ENCODE results near the gene SLC9A8.

SLC9A8 gene

DNA sequence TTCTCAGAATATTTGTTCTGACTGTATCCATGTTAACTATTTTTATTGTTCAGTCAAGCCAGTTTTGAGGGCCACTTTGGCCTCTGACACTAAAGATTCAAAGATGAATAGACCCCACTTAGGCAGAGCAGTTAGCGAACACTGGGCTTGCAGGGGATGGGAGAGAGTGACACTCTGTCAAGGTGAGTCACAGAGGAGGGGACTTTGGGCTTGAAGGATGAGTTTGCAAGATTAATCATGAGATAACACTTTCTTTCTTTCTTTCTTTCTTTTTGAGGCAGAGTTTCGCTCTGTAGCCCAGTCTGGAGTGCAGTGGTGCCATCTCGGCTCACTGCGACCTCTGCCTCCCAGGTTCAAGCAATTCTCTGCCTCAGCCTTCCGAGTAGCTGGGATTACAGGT lies 56.3 kb downstream of the SLC9A8 start:
- no peak overlapping the region for H3K27ac ChIP-seq (ENCODE audit: low read length)
- no peak for ATAC-seq (ENCODE audit: insufficient read depth, low read depth)
- H3K9ac ChIP-seq (ENCODE audit: low read depth, low read length): no peak overlapping the region
- H3K36me3 ChIP-seq (ENCODE audit: insufficient read depth, low read length): peaks cover 42% of the 10 kb centered on the region; the same call in 1 of the 2 replicates
- no peak overlapping the region for H3K4me3 ChIP-seq (ENCODE audit: low read depth in 1 of 2, low read length in 2 of 2)
- DNase-seq: no peak
- no peaks in the 10 kb centered on the region for H3K27me3 ChIP-seq (ENCODE audit: insufficient read depth, low read length, poor library complexity)
- H3K4me1 ChIP-seq (ENCODE audit: insufficient read depth, low read length): no peaks in the 10 kb centered on the region
- H4K20me1 ChIP-seq (ENCODE audit: insufficient read depth, low read length): no peaks in the 10 kb centered on the region
- no peak overlapping the region for H2AFZ ChIP-seq (ENCODE audit: low read depth, low read length)
- no peak for TF ChIP-seq EZH2 (IDR thresholded peaks at IDR 0.05; ENCODE audit: borderline replicate concordance, low read depth, low read length, severe bottlenecking)
- TF ChIP-seq, protein P1, sequence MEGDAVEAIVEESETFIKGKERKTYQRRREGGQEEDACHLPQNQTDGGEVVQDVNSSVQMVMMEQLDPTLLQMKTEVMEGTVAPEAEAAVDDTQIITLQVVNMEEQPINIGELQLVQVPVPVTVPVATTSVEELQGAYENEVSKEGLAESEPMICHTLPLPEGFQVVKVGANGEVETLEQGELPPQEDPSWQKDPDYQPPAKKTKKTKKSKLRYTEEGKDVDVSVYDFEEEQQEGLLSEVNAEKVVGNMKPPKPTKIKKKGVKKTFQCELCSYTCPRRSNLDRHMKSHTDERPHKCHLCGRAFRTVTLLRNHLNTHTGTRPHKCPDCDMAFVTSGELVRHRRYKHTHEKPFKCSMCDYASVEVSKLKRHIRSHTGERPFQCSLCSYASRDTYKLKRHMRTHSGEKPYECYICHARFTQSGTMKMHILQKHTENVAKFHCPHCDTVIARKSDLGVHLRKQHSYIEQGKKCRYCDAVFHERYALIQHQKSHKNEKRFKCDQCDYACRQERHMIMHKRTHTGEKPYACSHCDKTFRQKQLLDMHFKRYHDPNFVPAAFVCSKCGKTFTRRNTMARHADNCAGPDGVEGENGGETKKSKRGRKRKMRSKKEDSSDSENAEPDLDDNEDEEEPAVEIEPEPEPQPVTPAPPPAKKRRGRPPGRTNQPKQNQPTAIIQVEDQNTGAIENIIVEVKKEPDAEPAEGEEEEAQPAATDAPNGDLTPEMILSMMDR (IDR thresholded peaks at IDR 0.05; ENCODE audit: borderline replicate concordance, extremely low read depth, low read length, poor library complexity, severe bottlenecking): no peak
- H3K4me2 ChIP-seq (ENCODE audit: insufficient read depth, low read length): no peak overlapping the region
- no peaks in the 10 kb centered on the region for H3K9me3 ChIP-seq (ENCODE audit: insufficient read depth, low read length, severe bottlenecking)
- no peaks in the 10 kb centered on the region for H3K79me2 ChIP-seq (ENCODE audit: insufficient read depth, low read length)

DNA sequence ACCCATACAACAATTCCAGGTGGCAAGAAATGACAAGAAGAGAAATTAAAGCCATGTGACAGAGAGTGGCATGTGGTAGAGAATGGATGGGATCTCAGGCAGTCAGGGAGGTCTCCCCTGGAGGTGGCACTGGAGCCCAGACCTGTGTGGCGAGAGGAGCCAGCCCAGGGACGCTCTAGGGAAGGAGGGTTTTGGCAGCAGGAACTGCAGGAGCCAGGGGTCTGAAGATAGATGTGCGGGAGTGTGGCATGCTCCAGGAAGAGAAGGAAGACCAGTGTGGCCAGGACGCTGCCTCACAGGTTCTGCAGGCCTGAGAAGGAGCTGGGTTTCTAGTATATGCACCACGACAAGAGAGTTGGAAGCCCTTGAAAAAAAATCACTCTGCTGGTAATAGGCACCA lies 57.6 kb downstream of the SLC9A8 start:
- TF ChIP-seq, protein P1 (IDR thresholded peaks at IDR 0.05; ENCODE audit: borderline replicate concordance, extremely low read depth, low read length, poor library complexity, severe bottlenecking): no peak
- TF ChIP-seq EZH2 (IDR thresholded peaks at IDR 0.05; ENCODE audit: borderline replicate concordance, low read depth, low read length, severe bottlenecking): no peak
- ATAC-seq (ENCODE audit: insufficient read depth, low read depth): no peak
- Histone ChIP-seq H3K36me3 (ENCODE audit: insufficient read depth, low read length) (peaks cover 41% of the 10 kb centered on the region; the same call in 1 of the 2 replicates), H3K9me3 (ENCODE audit: insufficient read depth, low read length, severe bottlenecking) (no peaks in the 10 kb centered on the region), H3K4me2 (ENCODE audit: insufficient read depth, low read length) (no peak overlapping the region), H3K79me2 (ENCODE audit: insufficient read depth, low read length) (no peaks in the 10 kb centered on the region), H3K4me3 (ENCODE audit: low read depth in 1 of 2, low read length in 2 of 2) (no peak overlapping the region), H3K27me3 (ENCODE audit: insufficient read depth, low read length, poor library complexity) (no peaks in the 10 kb centered on the region), H3K9ac (ENCODE audit: low read depth, low read length) (no peak overlapping the region), H3K4me1 (ENCODE audit: insufficient read depth, low read length) (no peaks in the 10 kb centered on the region), H4K20me1 (ENCODE audit: insufficient read depth, low read length) (no peaks in the 10 kb centered on the region), H3K27ac (ENCODE audit: low read length) (no peak overlapping the region), H2AFZ (ENCODE audit: low read depth, low read length) (no peak overlapping the region)
- no peak for DNase-seq

DNA sequence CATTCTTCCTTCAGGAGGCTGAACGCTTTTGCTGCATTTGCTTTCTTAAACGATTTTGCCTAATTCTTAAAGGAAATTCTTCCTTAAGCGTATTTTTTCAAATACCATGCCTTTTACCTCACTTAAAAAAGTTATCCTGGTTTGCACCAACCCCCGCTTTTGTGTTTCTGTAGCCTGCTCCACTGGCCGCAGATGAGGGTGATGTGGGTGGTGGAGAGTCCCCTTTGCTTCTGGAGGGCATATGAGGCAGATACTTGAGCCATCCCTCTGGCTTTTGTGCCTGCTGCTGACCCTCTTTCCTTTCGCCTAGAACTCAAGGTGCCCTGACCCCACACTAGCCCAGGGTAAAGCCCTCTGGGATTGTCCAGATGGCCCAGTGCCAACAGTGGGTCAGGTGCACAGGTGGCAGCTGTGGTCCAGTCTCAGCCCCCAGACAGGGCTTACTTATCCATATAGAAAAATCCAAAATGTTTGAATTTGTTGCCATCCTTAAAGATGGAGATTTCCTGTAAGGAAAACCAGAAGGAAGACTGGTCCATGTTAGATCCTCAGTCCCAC lies 58.8 kb downstream of the SLC9A8 start:
- peaks cover 40% of the 10 kb centered on the region; the same call in 1 of the 2 replicates for H3K36me3 ChIP-seq (ENCODE audit: insufficient read depth, low read length)
- no peaks in the 10 kb centered on the region for H3K79me2 ChIP-seq (ENCODE audit: insufficient read depth, low read length)
- ATAC-seq (ENCODE audit: insufficient read depth, low read depth) (no peak), DNase-seq (no peak)
- no peaks in the 10 kb centered on the region for H3K27me3 ChIP-seq (ENCODE audit: insufficient read depth, low read length, poor library complexity)
- no peaks in the 10 kb centered on the region for H4K20me1 ChIP-seq (ENCODE audit: insufficient read depth, low read length)
- no peaks in the 10 kb centered on the region for H3K9me3 ChIP-seq (ENCODE audit: insufficient read depth, low read length, severe bottlenecking)
- no peak overlapping the region for H3K9ac ChIP-seq (ENCODE audit: low read depth, low read length)
- H2AFZ ChIP-seq (ENCODE audit: low read depth, low read length): no peak overlapping the region
- no peak overlapping the region for H3K27ac ChIP-seq (ENCODE audit: low read length)
- H3K4me1 ChIP-seq (ENCODE audit: insufficient read depth, low read length): no peaks in the 10 kb centered on the region
- no peak overlapping the region for H3K4me2 ChIP-seq (ENCODE audit: insufficient read depth, low read length)
- TF ChIP-seq, protein P1 (IDR thresholded peaks at IDR 0.05; ENCODE audit: borderline replicate concordance, extremely low read depth, low read length, poor library complexity, severe bottlenecking): no peak
- TF ChIP-seq EZH2 (IDR thresholded peaks at IDR 0.05; ENCODE audit: borderline replicate concordance, low read depth, low read length, severe bottlenecking): no peak
- H3K4me3 ChIP-seq (ENCODE audit: low read depth in 1 of 2, low read length in 2 of 2): no peak overlapping the region
